ENCODE results near the gene CPA5. TPM values are rescaled to one million over a fixed set of nuclear protein-coding genes. Genes with fewer than 3 reads are reported as not detected.

The CPA5 gene
- total and polyA plus RNA-seq, 2 experiments from 2014 or later: not detected

DNA sequence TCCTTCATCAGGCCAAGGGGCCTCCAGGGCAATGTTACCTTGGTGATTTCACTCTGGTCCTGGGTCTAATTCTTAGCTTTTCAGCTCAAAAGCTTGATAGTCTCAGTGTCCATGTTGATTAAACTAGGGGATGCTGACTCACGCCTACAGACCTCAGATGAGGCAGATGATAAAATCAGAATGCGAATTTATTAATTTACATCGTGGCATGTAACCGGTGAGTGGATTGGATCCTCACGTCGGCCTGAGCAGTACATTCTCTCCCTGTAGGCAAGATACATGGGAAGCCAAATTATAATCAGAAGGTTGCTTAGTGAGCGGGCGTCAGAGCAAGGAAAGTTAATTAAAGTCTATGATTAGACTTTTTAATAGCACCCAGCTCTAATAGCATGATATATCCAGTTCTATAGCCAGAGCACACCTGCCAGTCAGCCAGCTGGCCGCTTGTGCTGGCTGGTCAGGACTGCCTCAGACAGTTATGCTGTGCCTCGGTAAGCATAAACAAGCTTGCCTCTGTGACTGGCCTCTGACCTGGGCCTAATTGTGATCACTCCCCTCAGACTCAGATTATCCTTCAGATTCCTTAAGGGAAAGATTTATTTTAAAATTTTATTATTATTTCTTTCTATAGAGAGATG lies 20.2 kb upstream of the CPA5 start:
- no peaks in the 10 kb centered on the region for H3F3A ChIP-seq (replicated peaks; ENCODE audit: low read depth)
- H3K27me3 Mint-ChIP-seq (ENCODE audit: insufficient read depth, low read depth, poor library complexity): no peaks in the 10 kb centered on the region

More for the DNA sequence above, 20.2 kb upstream of the CPA5 start:
- H3K4me3 Mint-ChIP-seq: no peak overlapping the region
- DNase-seq (ENCODE audit: low spot score): no peak
- Histone ChIP-seq H3K4me2 (no peak overlapping the region), H4K20me1 (replicated peaks; ENCODE audit: insufficient read depth) (no peaks in the 10 kb centered on the region), H3K79me2 (replicated peaks; ENCODE audit: insufficient read depth) (no peaks in the 10 kb centered on the region), H3K4me3 (no peak overlapping the region), H2AFZ (no peak overlapping the region), H3K27ac (ENCODE audit: low read depth) (no peak overlapping the region), H3K27me3 (ENCODE audit: insufficient read depth) (no peaks in the 10 kb centered on the region), H3K9me2 (ENCODE audit: insufficient read depth) (peaks cover 5% of the 10 kb centered on the region; the same call in 1 of the 2 replicates), H3K36me3 (ENCODE audit: insufficient read depth) (no peaks in the 10 kb centered on the region), H3K4me1 (ENCODE audit: insufficient read depth) (no peaks in the 10 kb centered on the region)
- H3K9me3 Mint-ChIP-seq: no peaks in the 10 kb centered on the region; the same call in 2 of the 3 replicates
- no peaks in the 10 kb centered on the region for H3K36me3 Mint-ChIP-seq (ENCODE audit: low read depth)
- no peak for ATAC-seq
- TF ChIP-seq EZH2 (IDR thresholded peaks at IDR 0.05; ENCODE audit: low read depth, unreplicated experiment) (no peak), STAT1 (IDR thresholded peaks at IDR 0.05; ENCODE audit: unreplicated experiment) (no peak), POLR2AphosphoS5 (IDR thresholded peaks at IDR 0.05; ENCODE audit: low read depth) (no peak), CREB1 (CRISPR knock-in tag; IDR thresholded peaks at IDR 0.05; ENCODE audit: low read depth) (no peak), NANOG (IDR thresholded peaks at IDR 0.05; ENCODE audit: borderline replicate concordance) (no peak), EZH2phosphoT487 (IDR thresholded peaks at IDR 0.05; ENCODE audit: unreplicated experiment) (no peak), ZNF114 (CRISPR knock-in tag; IDR thresholded peaks at IDR 0.05) (no peak)
- TF ChIP-seq, protein P1, sequence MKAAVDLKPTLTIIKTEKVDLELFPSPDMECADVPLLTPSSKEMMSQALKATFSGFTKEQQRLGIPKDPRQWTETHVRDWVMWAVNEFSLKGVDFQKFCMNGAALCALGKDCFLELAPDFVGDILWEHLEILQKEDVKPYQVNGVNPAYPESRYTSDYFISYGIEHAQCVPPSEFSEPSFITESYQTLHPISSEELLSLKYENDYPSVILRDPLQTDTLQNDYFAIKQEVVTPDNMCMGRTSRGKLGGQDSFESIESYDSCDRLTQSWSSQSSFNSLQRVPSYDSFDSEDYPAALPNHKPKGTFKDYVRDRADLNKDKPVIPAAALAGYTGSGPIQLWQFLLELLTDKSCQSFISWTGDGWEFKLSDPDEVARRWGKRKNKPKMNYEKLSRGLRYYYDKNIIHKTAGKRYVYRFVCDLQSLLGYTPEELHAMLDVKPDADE (IDR thresholded peaks at IDR 0.05): no peak
- TF ChIP-seq, protein P2, sequence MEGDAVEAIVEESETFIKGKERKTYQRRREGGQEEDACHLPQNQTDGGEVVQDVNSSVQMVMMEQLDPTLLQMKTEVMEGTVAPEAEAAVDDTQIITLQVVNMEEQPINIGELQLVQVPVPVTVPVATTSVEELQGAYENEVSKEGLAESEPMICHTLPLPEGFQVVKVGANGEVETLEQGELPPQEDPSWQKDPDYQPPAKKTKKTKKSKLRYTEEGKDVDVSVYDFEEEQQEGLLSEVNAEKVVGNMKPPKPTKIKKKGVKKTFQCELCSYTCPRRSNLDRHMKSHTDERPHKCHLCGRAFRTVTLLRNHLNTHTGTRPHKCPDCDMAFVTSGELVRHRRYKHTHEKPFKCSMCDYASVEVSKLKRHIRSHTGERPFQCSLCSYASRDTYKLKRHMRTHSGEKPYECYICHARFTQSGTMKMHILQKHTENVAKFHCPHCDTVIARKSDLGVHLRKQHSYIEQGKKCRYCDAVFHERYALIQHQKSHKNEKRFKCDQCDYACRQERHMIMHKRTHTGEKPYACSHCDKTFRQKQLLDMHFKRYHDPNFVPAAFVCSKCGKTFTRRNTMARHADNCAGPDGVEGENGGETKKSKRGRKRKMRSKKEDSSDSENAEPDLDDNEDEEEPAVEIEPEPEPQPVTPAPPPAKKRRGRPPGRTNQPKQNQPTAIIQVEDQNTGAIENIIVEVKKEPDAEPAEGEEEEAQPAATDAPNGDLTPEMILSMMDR (conservative IDR thresholded peaks at IDR 0.05; ENCODE audit: low read depth in 2 of 2): no peak
- TF ChIP-seq, protein P3, sequence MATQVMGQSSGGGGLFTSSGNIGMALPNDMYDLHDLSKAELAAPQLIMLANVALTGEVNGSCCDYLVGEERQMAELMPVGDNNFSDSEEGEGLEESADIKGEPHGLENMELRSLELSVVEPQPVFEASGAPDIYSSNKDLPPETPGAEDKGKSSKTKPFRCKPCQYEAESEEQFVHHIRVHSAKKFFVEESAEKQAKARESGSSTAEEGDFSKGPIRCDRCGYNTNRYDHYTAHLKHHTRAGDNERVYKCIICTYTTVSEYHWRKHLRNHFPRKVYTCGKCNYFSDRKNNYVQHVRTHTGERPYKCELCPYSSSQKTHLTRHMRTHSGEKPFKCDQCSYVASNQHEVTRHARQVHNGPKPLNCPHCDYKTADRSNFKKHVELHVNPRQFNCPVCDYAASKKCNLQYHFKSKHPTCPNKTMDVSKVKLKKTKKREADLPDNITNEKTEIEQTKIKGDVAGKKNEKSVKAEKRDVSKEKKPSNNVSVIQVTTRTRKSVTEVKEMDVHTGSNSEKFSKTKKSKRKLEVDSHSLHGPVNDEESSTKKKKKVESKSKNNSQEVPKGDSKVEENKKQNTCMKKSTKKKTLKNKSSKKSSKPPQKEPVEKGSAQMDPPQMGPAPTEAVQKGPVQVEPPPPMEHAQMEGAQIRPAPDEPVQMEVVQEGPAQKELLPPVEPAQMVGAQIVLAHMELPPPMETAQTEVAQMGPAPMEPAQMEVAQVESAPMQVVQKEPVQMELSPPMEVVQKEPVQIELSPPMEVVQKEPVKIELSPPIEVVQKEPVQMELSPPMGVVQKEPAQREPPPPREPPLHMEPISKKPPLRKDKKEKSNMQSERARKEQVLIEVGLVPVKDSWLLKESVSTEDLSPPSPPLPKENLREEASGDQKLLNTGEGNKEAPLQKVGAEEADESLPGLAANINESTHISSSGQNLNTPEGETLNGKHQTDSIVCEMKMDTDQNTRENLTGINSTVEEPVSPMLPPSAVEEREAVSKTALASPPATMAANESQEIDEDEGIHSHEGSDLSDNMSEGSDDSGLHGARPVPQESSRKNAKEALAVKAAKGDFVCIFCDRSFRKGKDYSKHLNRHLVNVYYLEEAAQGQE (IDR thresholded peaks at IDR 0.05; ENCODE audit: unreplicated experiment): no peak
- TF ChIP-seq, protein P4, sequence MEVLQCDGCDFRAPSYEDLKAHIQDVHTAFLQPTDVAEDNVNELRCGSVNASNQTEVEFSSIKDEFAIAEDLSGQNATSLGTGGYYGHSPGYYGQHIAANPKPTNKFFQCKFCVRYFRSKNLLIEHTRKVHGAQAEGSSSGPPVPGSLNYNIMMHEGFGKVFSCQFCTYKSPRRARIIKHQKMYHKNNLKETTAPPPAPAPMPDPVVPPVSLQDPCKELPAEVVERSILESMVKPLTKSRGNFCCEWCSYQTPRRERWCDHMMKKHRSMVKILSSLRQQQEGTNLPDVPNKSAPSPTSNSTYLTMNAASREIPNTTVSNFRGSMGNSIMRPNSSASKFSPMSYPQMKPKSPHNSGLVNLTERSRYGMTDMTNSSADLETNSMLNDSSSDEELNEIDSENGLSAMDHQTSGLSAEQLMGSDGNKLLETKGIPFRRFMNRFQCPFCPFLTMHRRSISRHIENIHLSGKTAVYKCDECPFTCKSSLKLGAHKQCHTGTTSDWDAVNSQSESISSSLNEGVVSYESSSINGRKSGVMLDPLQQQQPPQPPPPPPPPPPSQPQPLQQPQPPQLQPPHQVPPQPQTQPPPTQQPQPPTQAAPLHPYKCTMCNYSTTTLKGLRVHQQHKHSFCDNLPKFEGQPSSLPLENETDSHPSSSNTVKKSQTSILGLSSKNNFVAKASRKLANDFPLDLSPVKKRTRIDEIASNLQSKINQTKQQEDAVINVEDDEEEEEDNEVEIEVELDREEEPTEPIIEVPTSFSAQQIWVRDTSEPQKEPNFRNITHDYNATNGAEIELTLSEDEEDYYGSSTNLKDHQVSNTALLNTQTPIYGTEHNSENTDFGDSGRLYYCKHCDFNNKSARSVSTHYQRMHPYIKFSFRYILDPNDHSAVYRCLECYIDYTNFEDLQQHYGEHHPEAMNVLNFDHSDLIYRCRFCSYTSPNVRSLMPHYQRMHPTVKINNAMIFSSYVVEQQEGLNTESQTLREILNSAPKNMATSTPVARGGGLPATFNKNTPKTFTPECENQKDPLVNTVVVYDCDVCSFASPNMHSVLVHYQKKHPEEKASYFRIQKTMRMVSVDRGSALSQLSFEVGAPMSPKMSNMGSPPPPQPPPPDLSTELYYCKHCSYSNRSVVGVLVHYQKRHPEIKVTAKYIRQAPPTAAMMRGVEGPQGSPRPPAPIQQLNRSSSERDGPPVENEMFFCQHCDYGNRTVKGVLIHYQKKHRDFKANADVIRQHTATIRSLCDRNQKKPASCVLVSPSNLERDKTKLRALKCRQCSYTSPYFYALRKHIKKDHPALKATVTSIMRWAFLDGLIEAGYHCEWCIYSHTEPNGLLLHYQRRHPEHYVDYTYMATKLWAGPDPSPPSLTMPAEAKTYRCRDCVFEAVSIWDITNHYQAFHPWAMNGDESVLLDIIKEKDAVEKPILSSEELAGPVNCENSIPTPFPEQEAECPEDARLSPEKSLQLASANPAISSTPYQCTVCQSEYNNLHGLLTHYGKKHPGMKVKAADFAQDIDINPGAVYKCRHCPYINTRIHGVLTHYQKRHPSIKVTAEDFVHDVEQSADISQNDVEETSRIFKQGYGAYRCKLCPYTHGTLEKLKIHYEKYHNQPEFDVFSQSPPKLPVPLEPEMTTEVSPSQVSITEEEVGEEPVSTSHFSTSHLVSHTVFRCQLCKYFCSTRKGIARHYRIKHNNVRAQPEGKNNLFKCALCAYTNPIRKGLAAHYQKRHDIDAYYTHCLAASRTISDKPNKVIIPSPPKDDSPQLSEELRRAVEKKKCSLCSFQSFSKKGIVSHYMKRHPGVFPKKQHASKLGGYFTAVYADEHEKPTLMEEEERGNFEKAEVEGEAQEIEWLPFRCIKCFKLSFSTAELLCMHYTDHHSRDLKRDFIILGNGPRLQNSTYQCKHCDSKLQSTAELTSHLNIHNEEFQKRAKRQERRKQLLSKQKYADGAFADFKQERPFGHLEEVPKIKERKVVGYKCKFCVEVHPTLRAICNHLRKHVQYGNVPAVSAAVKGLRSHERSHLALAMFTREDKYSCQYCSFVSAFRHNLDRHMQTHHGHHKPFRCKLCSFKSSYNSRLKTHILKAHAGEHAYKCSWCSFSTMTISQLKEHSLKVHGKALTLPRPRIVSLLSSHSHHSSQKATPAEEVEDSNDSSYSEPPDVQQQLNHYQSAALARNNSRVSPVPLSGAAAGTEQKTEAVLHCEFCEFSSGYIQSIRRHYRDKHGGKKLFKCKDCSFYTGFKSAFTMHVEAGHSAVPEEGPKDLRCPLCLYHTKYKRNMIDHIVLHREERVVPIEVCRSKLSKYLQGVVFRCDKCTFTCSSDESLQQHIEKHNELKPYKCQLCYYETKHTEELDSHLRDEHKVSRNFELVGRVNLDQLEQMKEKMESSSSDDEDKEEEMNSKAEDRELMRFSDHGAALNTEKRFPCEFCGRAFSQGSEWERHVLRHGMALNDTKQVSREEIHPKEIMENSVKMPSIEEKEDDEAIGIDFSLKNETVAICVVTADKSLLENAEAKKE (CRISPR knock-in tag; IDR thresholded peaks at IDR 0.05): no peak
- no peak overlapping the region for H3K27ac Mint-ChIP-seq
- H3K4me1 Mint-ChIP-seq: peaks cover 15% of the 10 kb centered on the region

Measured in GM23338 (cell line).